ENCODE results near the gene MYCL.
A peak's percentile ranks its signal among the peaks of the same experiment; 100 is the strongest.
"Not testable (repeated sequence)": the region's sequence is repeated elsewhere in the genome, so short reads cannot be mapped to it uniquely, and the experiment has no call there.

Gene MYCL

GRCh38 chr1:39928809-39929587, 27.3 kb upstream of the MYCL start:
- FAIRE-seq (no peak), DNase-seq (ENCODE audit: insufficient read length, low spot score) (no peak)
- TF ChIP-seq POLR2A (IDR thresholded peaks at IDR 0.05; ENCODE audit: low read depth, low read length): no peak

GRCh38 chr1:39927538-39927937, 25.8 kb upstream of the MYCL start:
- DNase-seq (ENCODE audit: insufficient read length, low spot score): no peak
- no peak for TF ChIP-seq POLR2A (IDR thresholded peaks at IDR 0.05; ENCODE audit: low read depth, low read length)
- no peak for FAIRE-seq

- no peak for DNase-seq (ENCODE audit: insufficient read length, low spot score)
- TF ChIP-seq POLR2A (IDR thresholded peaks at IDR 0.05; ENCODE audit: low read depth, low read length): no peak
- no peak for FAIRE-seq
These were observed 25.1 kb upstream of the MYCL start for GRCh38 chr1:39926820-39927219.

GRCh38 chr1:39926343-39926793, 24.7 kb upstream of the MYCL start:
- DNase-seq (ENCODE audit: insufficient read length, low spot score) (no peak), FAIRE-seq (no peak)
- TF ChIP-seq POLR2A (IDR thresholded peaks at IDR 0.05; ENCODE audit: low read depth, low read length): no peak

- DNase-seq (ENCODE audit: insufficient read length, low spot score) (no peak), FAIRE-seq (no peak)
- TF ChIP-seq POLR2A (IDR thresholded peaks at IDR 0.05; ENCODE audit: low read depth, low read length): no peak
These were observed 24.1 kb upstream of the MYCL start for GRCh38 chr1:39925721-39926342.

- no peak for TF ChIP-seq POLR2A (IDR thresholded peaks at IDR 0.05; ENCODE audit: low read depth, low read length)
- FAIRE-seq (no peak), DNase-seq (ENCODE audit: insufficient read length, low spot score) (no peak)
These were observed 20.6 kb upstream of the MYCL start for GRCh38 chr1:39922251-39922688.

- FAIRE-seq (no peak), DNase-seq (ENCODE audit: insufficient read length, low spot score) (peak; percentile 79)
- no peak for TF ChIP-seq POLR2A (IDR thresholded peaks at IDR 0.05; ENCODE audit: low read depth, low read length)
These were observed 17.8 kb upstream of the MYCL start for GRCh38 chr1:39919545-39919944.

- DNase-seq (ENCODE audit: insufficient read length, low spot score) (no peak), FAIRE-seq (no peak)
- TF ChIP-seq POLR2A (IDR thresholded peaks at IDR 0.05; ENCODE audit: low read depth, low read length): no peak
These were observed 16.1 kb upstream of the MYCL start for GRCh38 chr1:39917825-39918224.

- TF ChIP-seq POLR2A (IDR thresholded peaks at IDR 0.05; ENCODE audit: low read depth, low read length): no peak
- no peak for DNase-seq (ENCODE audit: insufficient read length, low spot score)
- no peak for FAIRE-seq
These were observed 13.9 kb upstream of the MYCL start for GRCh38 chr1:39915499-39916129.

- FAIRE-seq; DNase-seq (ENCODE audit: insufficient read length, low spot score): not testable (repeated sequence)
These were observed 11.4 kb upstream of the MYCL start for GRCh38 chr1:39913136-39913535.

GRCh38 chr1:39910263-39910662, 8.5 kb upstream of the MYCL start:
- no peak for TF ChIP-seq POLR2A (IDR thresholded peaks at IDR 0.05; ENCODE audit: low read depth, low read length)
- DNase-seq (ENCODE audit: insufficient read length, low spot score) (no peak), FAIRE-seq (no peak)

- TF ChIP-seq POLR2A (IDR thresholded peaks at IDR 0.05; ENCODE audit: low read depth, low read length): no peak
- no peak for DNase-seq (ENCODE audit: insufficient read length, low spot score)
- FAIRE-seq: no peak
These were observed 6.8 kb upstream of the MYCL start for GRCh38 chr1:39908534-39908933.

- FAIRE-seq (no peak), DNase-seq (ENCODE audit: insufficient read length, low spot score) (no peak)
- TF ChIP-seq POLR2A (IDR thresholded peaks at IDR 0.05; ENCODE audit: low read depth, low read length): no peak
These were observed 6.1 kb upstream of the MYCL start for GRCh38 chr1:39907528-39908453.

GRCh38 chr1:39905172-39905571, 3.5 kb upstream of the MYCL start:
- FAIRE-seq (no peak), DNase-seq (ENCODE audit: insufficient read length, low spot score) (no peak)
- TF ChIP-seq POLR2A (IDR thresholded peaks at IDR 0.05; ENCODE audit: low read depth, low read length): no peak
